RWPE2 (cell line): ENCODE data around the gene DSG2.

Experiments
- ATAC-seq: fragments of 200-7000 bp; cut with Tn5 transposase; 3 replicates; pipeline ENCODE4 v1.9.1; 2021; ENCODE audit warnings: low read depth
- DNase-seq: peaks from one replicate; pipeline ENCODE4 v3.0.0-alpha.2; 2020; ENCODE audit warnings: low spot score
- H3K27ac ChIP-seq: fragments of 450-650 bp; 2 replicates; pipeline ENCODE4 v1.5.1; 2017; ENCODE audit warnings: mild to moderate bottlenecking; ENCODE audit not compliant: poor library complexity, severe bottlenecking
- H3K27me3 ChIP-seq: fragments of 250-450 bp; sonication (Bioruptor Pico); 2 replicates; pipeline ENCODE4 v1.5.1; 2021; ENCODE audit warnings: mild to moderate bottlenecking, moderate library complexity; ENCODE audit not compliant: insufficient read depth, poor library complexity, severe bottlenecking
- H3K36me3 ChIP-seq: fragments of 250-450 bp; sonication (Bioruptor Pico); 2 replicates; pipeline ENCODE4 v1.5.1; 2020; ENCODE audit warnings: low read depth, mild to moderate bottlenecking, moderate library complexity
- H3K4me1 ChIP-seq: fragments of 250-450 bp; sonication (Bioruptor Pico); 2 replicates; pipeline ENCODE4 v1.5.1; 2021; ENCODE audit warnings: mild to moderate bottlenecking, moderate library complexity; ENCODE audit not compliant: insufficient read depth, poor library complexity, severe bottlenecking
- H3K4me3 ChIP-seq: fragments of 250-450 bp; sonication (Bioruptor Pico); 2 replicates; pipeline ENCODE4 v1.5.1; 2021; ENCODE audit warnings: mild to moderate bottlenecking, moderate library complexity; ENCODE audit not compliant: severe bottlenecking
- H3K9me3 ChIP-seq: fragments of 250-450 bp; sonication (Bioruptor Pico); 2 replicates; pipeline ENCODE4 v1.5.1; 2021; ENCODE audit warnings: mild to moderate bottlenecking, moderate library complexity; ENCODE audit not compliant: severe bottlenecking
- CTCF ChIP-seq: fragments of 450-650 bp; IDR thresholded peaks from one replicate; pipeline ENCODE4 v1.5.1; 2017; ENCODE audit warnings: mild to moderate bottlenecking, moderate library complexity; ENCODE audit not compliant: poor library complexity, severe bottlenecking

DSG2 gene

GRCh38 chr18:31469629-31470028 is 28.3 kb upstream of the DSG2 start:
- ATAC-seq (no peak), DNase-seq (no peak)
- H3K27ac ChIP-seq: no peak overlapping the region
- H3K27me3 ChIP-seq: no peaks in the 10 kb centered on the region
- no peak overlapping the region for H3K4me3 ChIP-seq
- H3K36me3 ChIP-seq: peaks cover 96% of the 10 kb centered on the region
- no peak for TF ChIP-seq CTCF
- no peaks in the 10 kb centered on the region for H3K9me3 ChIP-seq
- no peaks in the 10 kb centered on the region for H3K4me1 ChIP-seq

GRCh38 chr18:31478688-31479087 is 19.3 kb upstream of the DSG2 start:
- no peaks in the 10 kb centered on the region for H3K9me3 ChIP-seq
- DNase-seq (no peak), ATAC-seq (no peak)
- TF ChIP-seq CTCF: no peak
- H3K27ac ChIP-seq: no peak overlapping the region
- H3K27me3 ChIP-seq: no peaks in the 10 kb centered on the region
- peaks cover 55% of the 10 kb centered on the region for H3K36me3 ChIP-seq
- peaks cover 12% of the 10 kb centered on the region for H3K4me1 ChIP-seq
- H3K4me3 ChIP-seq: no peak overlapping the region

- Histone ChIP-seq H3K36me3 (peaks cover 25% of the 10 kb centered on the region), H3K4me1 (peaks cover 29% of the 10 kb centered on the region), H3K27me3 (no peaks in the 10 kb centered on the region), H3K9me3 (no peaks in the 10 kb centered on the region), H3K4me3 (no peak overlapping the region), H3K27ac (peak overlapping the region; percentile 14)
- no peak for DNase-seq
- no peak for TF ChIP-seq CTCF
- 0 out of 3 replicates have a peak, but pooled peaks have one; percentile 49 for ATAC-seq
Observed at GRCh38 chr18:31482051-31482450, 15.9 kb upstream of the DSG2 start.

GRCh38 chr18:31483396-31483795 is 14.6 kb upstream of the DSG2 start:
- no peak overlapping the region for H3K4me3 ChIP-seq
- no peak overlapping the region for H3K27ac ChIP-seq
- TF ChIP-seq CTCF: no peak
- ATAC-seq (no peak), DNase-seq (no peak)
- H3K36me3 ChIP-seq: peaks cover 12% of the 10 kb centered on the region
- no peaks in the 10 kb centered on the region for H3K9me3 ChIP-seq
- H3K4me1 ChIP-seq: peaks cover 42% of the 10 kb centered on the region
- H3K27me3 ChIP-seq: no peaks in the 10 kb centered on the region

GRCh38 chr18:31484461-31484860 is 13.5 kb upstream of the DSG2 start:
- Histone ChIP-seq H3K4me1 (peaks cover 53% of the 10 kb centered on the region), H3K27me3 (no peaks in the 10 kb centered on the region), H3K9me3 (no peaks in the 10 kb centered on the region), H3K4me3 (no peak overlapping the region), H3K27ac (no peak overlapping the region), H3K36me3 (peaks cover 5% of the 10 kb centered on the region; the same call in 1 of the 2 replicates)
- ATAC-seq (no peak), DNase-seq (no peak)
- no peak for TF ChIP-seq CTCF
